Measurements from ENCODE around the gene RXFP4.

DNA sequence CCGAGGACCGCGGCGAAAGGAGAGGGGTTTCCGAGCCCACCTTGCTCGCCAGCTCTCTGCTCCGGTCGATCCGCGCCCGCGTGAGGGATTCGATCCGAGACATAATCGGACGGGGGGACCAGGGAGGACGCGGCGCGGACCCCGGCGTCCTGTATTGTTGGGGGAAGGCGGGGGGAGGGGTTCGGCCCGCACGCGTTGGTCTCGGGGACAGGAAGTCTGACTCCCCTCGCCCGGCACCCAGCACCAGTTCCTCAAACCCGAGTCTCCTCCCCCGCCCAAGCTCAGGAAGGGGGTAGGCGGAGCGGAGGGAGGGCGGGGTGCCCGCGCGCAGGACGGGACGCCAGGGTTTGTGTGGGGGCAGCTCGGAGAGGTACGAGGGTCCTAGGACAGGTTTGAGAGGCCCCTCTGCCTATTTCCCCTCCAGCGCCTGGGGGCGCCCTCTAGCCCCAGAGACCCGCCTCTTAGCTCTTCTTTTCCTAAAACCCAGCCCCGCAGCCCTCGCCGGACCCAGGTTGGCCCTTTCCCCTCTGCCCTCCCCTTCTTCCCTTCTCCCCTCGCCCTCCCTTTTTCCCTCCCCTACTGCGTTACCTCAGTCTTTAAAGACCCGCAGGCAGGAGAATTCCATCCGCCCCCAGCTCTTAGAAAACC lies 37.0 kb downstream of the RXFP4 start, which contains the start of gene ARHGEF2:
- TF ChIP-seq, protein P1, sequence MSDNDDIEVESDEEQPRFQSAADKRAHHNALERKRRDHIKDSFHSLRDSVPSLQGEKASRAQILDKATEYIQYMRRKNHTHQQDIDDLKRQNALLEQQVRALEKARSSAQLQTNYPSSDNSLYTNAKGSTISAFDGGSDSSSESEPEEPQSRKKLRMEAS (IDR thresholded peaks at IDR 0.05; ENCODE audit: low read depth, low read length) = peak; percentile 75
- peak; percentile 55 for TF ChIP-seq POLR2A (IDR thresholded peaks at IDR 0.05; ENCODE audit: extremely low read depth, insufficient read length)
